Naive thymus-derived CD4-positive, alpha-beta T cell (primary cell): ENCODE data around the gene TBX1. TPM values are rescaled to one million over a fixed set of nuclear protein-coding genes. Genes with fewer than 3 reads are reported as not detected.
A peak's percentile ranks its signal among the peaks of the same experiment; 100 is the strongest.

ENCODE experiments used
- ATAC-seq: fragments of 150-1000 bp; cut with Tn5 transposase; 2 replicates; pipeline ENCODE4 v1.10.0; 2021; ENCODE audit warnings: mild to moderate bottlenecking, moderate library complexity
- CTCF ChIA-PET: fragments of 350-600 bp; sonication (Branson Sonifier 250); formaldehyde crosslinking; loops from one replicate; lab custom pipeline; 2021; ENCODE audit warnings: antibody characterized with exemption; lab: Charles Lee
- POLR2A ChIA-PET: fragments of 350-600 bp; sonication (Branson Sonifier 250); formaldehyde crosslinking; loops from one replicate; lab custom pipeline; 2021; ENCODE audit warnings: antibody characterized with exemption, inconsistent platforms; lab: Charles Lee
- DNase-seq, 9 donors: peaks; one replicate each; pipeline versions ENCODE4 v3.0.0 to v3.0.0-alpha.2; 2020 to 2022; ENCODE audit warnings: mixed read lengths in 1 of 9
- H3K27ac ChIP-seq: one replicate; pipeline ENCODE4 v1.7.0; 2013; ENCODE audit warnings: mild to moderate bottlenecking, low read depth, low read length, moderate library complexity
- H3K27me3 ChIP-seq, 2 donors: one replicate each; pipeline ENCODE4 v1.7.0; 2013; ENCODE audit warnings: low read length in 2 of 2, mild to moderate bottlenecking in 2 of 2, moderate library complexity in 2 of 2; ENCODE audit not compliant: control insufficient read depth in 2 of 2, insufficient read depth in 2 of 2
- H3K36me3 ChIP-seq, 3 experiments: 1 replicate in 2 of 3; 2 replicates in 1 of 3; pipeline ENCODE4 v1.7.0; 2013; ENCODE audit warnings: low read length in 3 of 3, mild to moderate bottlenecking in 3 of 3, moderate library complexity in 1 of 3; ENCODE audit not compliant: insufficient read depth in 3 of 3, control insufficient read depth in 2 of 3
- H3K4me1 ChIP-seq, 2 donors: one replicate each; pipeline ENCODE4 v1.7.0; 2013; ENCODE audit warnings: low read length in 2 of 2, mild to moderate bottlenecking in 2 of 2, moderate library complexity in 1 of 2; ENCODE audit not compliant: control insufficient read depth in 2 of 2, insufficient read depth in 2 of 2
- H3K4me3 ChIP-seq: 2 replicates; pipeline ENCODE4 v1.7.0; 2013; ENCODE audit warnings: mild to moderate bottlenecking, low read length
- H3K9me3 ChIP-seq, 3 experiments: 1 replicate in 2 of 3; 2 replicates in 1 of 3; pipeline ENCODE4 v1.7.0; 2013; ENCODE audit warnings: low read length in 3 of 3; ENCODE audit not compliant: control insufficient read depth in 2 of 3
- H3K27ac Mint-ChIP-seq, 9 donors: one replicate each; pipeline ENCODE4 v1.8.0; 2020 to 2022; ENCODE audit warnings: mixed read lengths in 9 of 9, mild to moderate bottlenecking in 8 of 9, moderate library complexity in 5 of 9, inconsistent platforms in 2 of 9
- H3K27me3 Mint-ChIP-seq, 5 donors: one replicate each; pipeline ENCODE4 v1.8.0; 2021 to 2022; ENCODE audit warnings: mixed read lengths in 5 of 5, mild to moderate bottlenecking in 1 of 5
- H3K36me3 Mint-ChIP-seq, 5 donors: one replicate each; pipeline ENCODE4 v1.8.0; 2020 to 2022; ENCODE audit warnings: mixed read lengths in 5 of 5, mild to moderate bottlenecking in 3 of 5, inconsistent platforms in 1 of 5
- H3K4me1 Mint-ChIP-seq, 7 donors: one replicate each; pipeline ENCODE4 v1.8.0; 2020 to 2022; ENCODE audit warnings: mixed read lengths in 7 of 7, mild to moderate bottlenecking in 3 of 7, inconsistent platforms in 1 of 7
- H3K4me3 Mint-ChIP-seq, 10 donors: one replicate each; pipeline ENCODE4 v1.8.0; 2020 to 2022; ENCODE audit warnings: mild to moderate bottlenecking in 10 of 10, mixed read lengths in 10 of 10, moderate library complexity in 6 of 10, inconsistent platforms in 2 of 10
- H3K9me3 Mint-ChIP-seq, 11 donors: one replicate each; pipeline ENCODE4 v1.8.0; 2020 to 2022; ENCODE audit warnings: mixed read lengths in 11 of 11, mild to moderate bottlenecking in 4 of 11, inconsistent platforms in 1 of 11, moderate library complexity in 1 of 11
- intact Hi-C, 2 donors: fragments of 100-400 bp; cut with micrococcal nuclease; formaldehyde crosslinking; loops; one replicate each; pipeline ENCODE4 v1.15.1; 2023
- polyA plus RNA-seq, 2 donors: library from polyadenylated mRNA; unstranded; fragments of 300-500 nt; fragmentation: Illumina TruSeq; gene quantifications; one replicate each; pipeline ENCODE4 v1.2.3, GENCODE V29; 2021
- total RNA-seq, 6 experiments: library from RNA in 5 of 6; stranded (reverse) in 5 of 6; gene quantifications; 1 replicate in 5 of 6; 2 replicates in 1 of 6; pipeline ENCODE4 v1.2.3 and lab custom pipeline; 2021 to 2026

The TBX1 gene
- total and polyA plus RNA-seq, 7 experiments from 2014 or later, result 0.22 TPM; not detected in 6

DNA sequence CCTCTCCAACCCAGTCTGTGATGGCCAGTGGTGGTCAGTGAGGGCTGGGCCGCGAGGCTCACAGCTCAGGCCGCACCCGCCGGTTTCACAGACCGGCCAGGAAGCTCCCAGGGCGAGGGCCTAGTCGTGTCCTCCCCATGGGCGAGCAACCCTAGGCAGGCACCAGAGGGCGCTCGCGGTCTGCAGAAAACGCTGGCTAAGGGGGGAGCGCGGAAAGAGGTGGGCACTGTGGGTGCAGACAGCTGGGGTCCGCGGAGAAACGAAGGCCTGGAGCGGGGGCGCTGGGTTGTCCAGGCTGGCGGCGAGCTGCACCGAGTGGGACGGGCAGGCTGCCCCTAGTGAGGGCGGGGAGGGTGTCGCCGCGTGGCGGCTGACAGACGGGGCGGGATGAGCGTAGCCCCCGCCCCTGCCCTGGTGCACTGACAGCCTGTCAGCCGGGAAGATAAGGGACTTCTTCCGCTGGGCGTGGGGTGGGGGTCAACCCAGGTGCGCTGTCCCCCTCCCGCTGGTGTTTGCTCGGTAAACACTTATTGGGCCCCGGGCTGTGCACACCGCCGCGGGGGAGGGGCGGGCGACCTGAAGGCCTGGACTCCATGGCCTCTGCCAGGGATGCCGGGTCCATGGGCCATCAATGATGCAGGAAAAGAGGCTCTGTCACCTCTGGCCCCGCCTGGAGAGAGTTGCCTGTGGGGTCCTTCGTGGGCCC, 29.8 kb upstream of the TBX1 start:
- ChIA-PET POLR2A (interaction anchor here (0.5 to 1.8 kb wide), 6 partner anchors 125 to 219 kb away, joined by 3 to 8 read pairs (median 4); no protein-coding TSS in a partner anchor), CTCF (interaction anchor here (0.6 to 3.5 kb wide), 20 partner anchors 11 to 425 kb away, joined by 3 to 77 read pairs (median 5); no protein-coding TSS in a partner anchor)
- Histone ChIP-seq H3K9me3 (no peaks in the 10 kb centered on the region), H3K27ac (peak overlapping the region; percentile 4), H3K4me3 (peak overlapping the region; percentile 64), H3K36me3 (no peaks in the 10 kb centered on the region), H3K4me1 (no peaks in the 10 kb centered on the region), H3K27me3 (no peaks in the 10 kb centered on the region)
- Mint-ChIP-seq H3K36me3 (no peaks in the 10 kb centered on the region), H3K27me3 (peaks cover 0 to 12% (median 0%) of the 10 kb centered on the region in 5 donors), H3K4me3 (peak overlapping the region; percentile 81 to 89 (median 85)), H3K27ac (peak overlapping the region in 5 of 9 donors; percentile 41 to 85 (median 48)), H3K4me1 (peaks cover 0 to 5% (median 2%) of the 10 kb centered on the region in 7 donors), H3K9me3 (no peaks in the 10 kb centered on the region)
- ATAC-seq, result peak; percentile 88
- intact Hi-C loops, result loop anchor here (1.0 to 5.0 kb wide), 5 partner anchors 25 to 216 kb away; no protein-coding TSS in a partner anchor
- peak; percentile 68 to 92 (median 83) for DNase-seq

DNA sequence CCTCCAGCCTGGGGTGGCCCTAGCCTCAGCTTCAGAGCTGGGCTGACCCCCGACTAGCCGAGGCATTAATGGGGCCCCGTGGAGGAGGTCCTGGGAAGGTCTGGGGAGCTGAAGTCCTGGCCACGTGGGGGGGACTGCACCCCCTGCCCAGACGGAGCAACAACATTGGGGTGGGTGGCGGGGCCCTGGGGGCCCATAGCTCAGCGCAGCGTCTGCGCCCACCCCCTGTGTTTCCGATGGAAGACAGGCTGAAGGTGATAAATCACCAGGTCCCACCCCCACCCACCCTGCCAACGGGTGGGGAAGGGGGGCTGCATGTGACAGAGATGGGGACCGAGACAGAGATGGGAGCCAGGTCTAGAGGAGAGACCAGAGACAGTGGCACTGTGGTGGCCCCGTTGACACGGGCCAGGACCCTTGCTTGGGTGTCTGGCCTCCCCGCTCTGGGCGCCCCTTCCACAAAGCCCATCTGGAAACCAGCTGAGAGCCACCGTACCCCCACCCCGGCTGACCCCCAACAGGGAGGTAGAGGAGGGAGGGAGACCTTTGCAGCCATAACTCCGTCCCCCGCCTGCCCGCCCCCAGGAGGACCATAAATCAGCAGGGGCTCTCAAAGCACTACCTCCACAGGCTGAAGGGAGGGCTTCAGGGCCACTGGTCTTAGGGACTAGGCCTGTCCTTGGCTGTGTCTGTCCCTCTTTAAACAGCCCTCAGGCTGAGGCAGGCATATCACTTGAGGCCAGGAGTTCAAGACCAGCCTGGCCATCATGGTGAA, 29.0 kb upstream of the TBX1 start:
- H3K4me3 Mint-ChIP-seq, result peak overlapping the region in 3 of 10 donors; percentile 83 to 89 (median 88)
- intact Hi-C loops, result loop anchor here (2.0 to 5.0 kb wide), 2 partner anchors 35 to 161 kb away; no protein-coding TSS in a partner anchor
- no peak for ATAC-seq

DNA sequence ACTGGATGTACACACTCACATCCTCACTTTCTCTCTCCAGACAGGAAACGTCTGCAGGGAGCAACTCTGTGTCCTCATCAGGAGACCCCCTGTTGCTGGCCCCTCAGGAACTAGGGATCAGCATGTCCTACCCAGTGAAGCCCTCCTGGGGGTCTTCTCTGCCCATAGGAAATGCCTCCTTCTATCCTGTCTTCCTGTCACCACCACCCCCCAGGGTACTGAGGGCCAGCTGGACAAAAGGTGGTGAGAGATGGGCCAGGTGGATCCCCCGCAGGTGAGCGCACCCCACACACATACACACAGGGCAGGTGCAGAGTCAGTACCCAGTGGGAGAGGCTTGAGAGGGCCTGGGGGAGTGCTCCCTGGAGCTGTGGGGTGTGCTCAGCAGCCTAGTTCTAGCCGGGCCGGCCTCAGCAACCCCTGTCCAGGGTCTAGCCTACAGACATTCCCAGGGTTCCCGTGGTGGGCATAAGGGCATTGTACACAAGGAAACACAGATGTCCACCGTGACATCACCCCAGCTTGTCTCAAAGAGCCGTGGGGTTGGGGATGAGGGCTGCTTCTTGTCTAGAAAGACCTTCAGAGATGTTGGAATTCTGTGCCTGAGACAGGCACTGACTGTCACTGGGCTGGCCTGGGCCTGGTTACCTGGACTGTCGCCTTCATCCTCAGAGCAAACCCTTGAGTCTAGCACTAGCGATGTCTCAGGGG, 28.0 kb upstream of the TBX1 start:
- ChIA-PET POLR2A (no interaction called here), CTCF (interaction anchor here (0.6 to 3.5 kb wide), 4 partner anchors 24 to 215 kb away, joined by 3 to 27 read pairs (median 10); no protein-coding TSS in a partner anchor)
- H3K4me3 Mint-ChIP-seq, result no peak overlapping the region
- intact Hi-C loops, result loop anchor here in 1 of 2 donors (5.0 kb wide), 1 partner anchor 160 kb away; no protein-coding TSS in a partner anchor
- H3K4me1 ChIP-seq, result no peaks in the 10 kb centered on the region
- H3K36me3 Mint-ChIP-seq, result no peaks in the 10 kb centered on the region
- H3K4me1 Mint-ChIP-seq, result peaks cover 0 to 5% (median 2%) of the 10 kb centered on the region in 7 donors
- no peaks in the 10 kb centered on the region for H3K9me3 Mint-ChIP-seq
- no peak overlapping the region for H3K27ac ChIP-seq
- no peak for DNase-seq
- peak overlapping the region in 1 of 9 donors; percentile 47 for H3K27ac Mint-ChIP-seq
- H3K36me3 ChIP-seq, result no peaks in the 10 kb centered on the region
- H3K27me3 ChIP-seq, result no peaks in the 10 kb centered on the region
- peaks cover 0 to 7% (median 0%) of the 10 kb centered on the region in 5 donors for H3K27me3 Mint-ChIP-seq
- no peak for ATAC-seq
- no peak overlapping the region for H3K4me3 ChIP-seq
- H3K9me3 ChIP-seq, result no peaks in the 10 kb centered on the region

More for the DNA sequence above, 29.0 kb upstream of the TBX1 start:
- Histone ChIP-seq H3K27ac (no peak overlapping the region), H3K4me3 (no peak overlapping the region), H3K9me3 (no peaks in the 10 kb centered on the region), H3K4me1 (no peaks in the 10 kb centered on the region), H3K36me3 (no peaks in the 10 kb centered on the region), H3K27me3 (no peaks in the 10 kb centered on the region)
- DNase-seq, result no peak
- peaks cover 0 to 5% (median 2%) of the 10 kb centered on the region in 7 donors for H3K4me1 Mint-ChIP-seq
- H3K27me3 Mint-ChIP-seq, result peaks cover 0 to 12% (median 0%) of the 10 kb centered on the region in 5 donors
- no peaks in the 10 kb centered on the region for H3K9me3 Mint-ChIP-seq
- H3K36me3 Mint-ChIP-seq, result no peaks in the 10 kb centered on the region
- POLR2A ChIA-PET, result interaction anchor here (0.6 to 1.8 kb wide), 4 partner anchors 124 to 202 kb away, joined by 3 to 4 read pairs (median 4); no protein-coding TSS in a partner anchor
- CTCF ChIA-PET, result interaction anchor here (0.6 to 3.5 kb wide), 11 partner anchors 25 to 285 kb away, joined by 3 to 77 read pairs (median 7); no protein-coding TSS in a partner anchor
- H3K27ac Mint-ChIP-seq, result no peak overlapping the region

GRCh38 chr22:19733755-19734154, 26.8 kb upstream of the TBX1 start:
- intact Hi-C loops, result loop anchor here in 1 of 2 donors (5.0 kb wide), 1 partner anchor 159 kb away; no protein-coding TSS in a partner anchor

GRCh38 chr22:19734163-19734562, 26.4 kb upstream of the TBX1 start:
- CTCF ChIA-PET, result interaction anchor here (0.6 to 1.5 kb wide), 3 partner anchors 88 to 176 kb away, joined by 3 read pairs; no protein-coding TSS in a partner anchor

More at GRCh38 chr22:19733755-19734154, 26.8 kb upstream of the TBX1 start:
- Mint-ChIP-seq H3K27me3 (peaks cover 0 to 2% (median 0%) of the 10 kb centered on the region in 5 donors), H3K36me3 (no peaks in the 10 kb centered on the region), H3K9me3 (no peaks in the 10 kb centered on the region), H3K27ac (no peak overlapping the region), H3K4me3 (no peak overlapping the region), H3K4me1 (peaks cover 0 to 5% (median 2%) of the 10 kb centered on the region in 7 donors)
- no peak overlapping the region for H3K27ac ChIP-seq
- H3K27me3 ChIP-seq, result no peaks in the 10 kb centered on the region
- DNase-seq (no peak), ATAC-seq (no peak)
- CTCF ChIA-PET, result interaction anchor here (0.6 to 1.5 kb wide), 4 partner anchors 88 to 177 kb away, joined by 3 read pairs; no protein-coding TSS in a partner anchor
- POLR2A ChIA-PET, result no interaction called here
- H3K36me3 ChIP-seq, result no peaks in the 10 kb centered on the region
- H3K4me1 ChIP-seq, result no peaks in the 10 kb centered on the region
- no peak overlapping the region for H3K4me3 ChIP-seq
- no peaks in the 10 kb centered on the region for H3K9me3 ChIP-seq

More at GRCh38 chr22:19734163-19734562, 26.4 kb upstream of the TBX1 start:
- H3K36me3 Mint-ChIP-seq, result no peaks in the 10 kb centered on the region
- no peak for ATAC-seq
- H3K9me3 ChIP-seq, result no peaks in the 10 kb centered on the region
- no peak overlapping the region for H3K4me3 ChIP-seq
- H3K9me3 Mint-ChIP-seq, result no peaks in the 10 kb centered on the region
- H3K4me1 ChIP-seq, result no peaks in the 10 kb centered on the region
- no peaks in the 10 kb centered on the region for H3K27me3 ChIP-seq
- peaks cover 0 to 2% (median 0%) of the 10 kb centered on the region in 5 donors for H3K27me3 Mint-ChIP-seq
- H3K4me1 Mint-ChIP-seq, result peaks cover 0 to 5% (median 2%) of the 10 kb centered on the region in 7 donors
- no peak for DNase-seq
- intact Hi-C loops, result loop anchor here in 1 of 2 donors (5.0 kb wide), 1 partner anchor 158 kb away; no protein-coding TSS in a partner anchor
- POLR2A ChIA-PET, result no interaction called here
- no peak overlapping the region for H3K27ac ChIP-seq
- H3K36me3 ChIP-seq, result no peaks in the 10 kb centered on the region
- H3K27ac Mint-ChIP-seq, result no peak overlapping the region
- H3K4me3 Mint-ChIP-seq, result no peak overlapping the region
